Keratinocyte (primary cell): Measurements from ENCODE around the gene ARMC3. TPM values are rescaled to one million over a fixed set of nuclear protein-coding genes. Genes with fewer than 3 reads are reported as not detected.

ENCODE experiments used
- DNase-seq: peaks from one replicate; pipeline ENCODE4 v3.0.0-alpha.2; 2011; ENCODE audit warnings: low read depth, missing footprints, low spot score
- FAIRE-seq: peaks from 2 replicates; lab custom pipeline; 2011; peaks lifted over from hg19 to GRCh38; lab: Jason Lieb, UNC
- H2AFZ ChIP-seq: 2 replicates; pipeline ENCODE4 v1.6.0; 2012; ENCODE audit warnings: low read length, control low read depth, inconsistent platforms; ENCODE audit not compliant: control insufficient read depth
- H3K27ac ChIP-seq: 2 replicates; pipeline ENCODE4 v1.5.1; 2011; ENCODE audit warnings: low read length; ENCODE audit not compliant: control insufficient read depth, insufficient read depth
- H3K27me3 ChIP-seq: 3 replicates; pipeline ENCODE4 v1.6.0; 2011; ENCODE audit warnings: low read length; ENCODE audit not compliant: control insufficient read depth, insufficient read depth; ENCODE audit errors: extremely low read depth
- H3K36me3 ChIP-seq, 2 experiments: 2 replicates in 1 of 2; 3 replicates in 1 of 2; pipeline ENCODE4 v1.5.1; 2011; ENCODE audit warnings: low read length in 2 of 2, mild to moderate bottlenecking in 1 of 2; ENCODE audit not compliant: control insufficient read depth in 2 of 2, insufficient read depth in 2 of 2; ENCODE audit errors: extremely low read depth in 1 of 2
- H3K4me1 ChIP-seq: 3 replicates; pipeline ENCODE4 v1.5.1; 2011; ENCODE audit warnings: low read length; ENCODE audit not compliant: control insufficient read depth, insufficient read depth; ENCODE audit errors: extremely low read depth
- H3K4me2 ChIP-seq: 3 replicates; pipeline ENCODE4 v1.6.0; 2011; ENCODE audit warnings: low read depth, low read length; ENCODE audit not compliant: control insufficient read depth, insufficient read depth; ENCODE audit errors: extremely low read depth
- H3K4me3 ChIP-seq, 3 experiments: fragments of 200-600 bp in 1 of 3; sonication (generic) in 1 of 3; 2 replicates in 2 of 3; 3 replicates in 1 of 3; pipeline ENCODE4 v1.5.1; 2011 to 2016; ENCODE audit warnings: low read length in 3 of 3, mild to moderate bottlenecking in 3 of 3, control low read depth in 2 of 3, inconsistent platforms in 1 of 3, low read depth in 1 of 3, mixed read lengths in 1 of 3, mixed run types in 1 of 3, moderate library complexity in 1 of 3; ENCODE audit not compliant: control insufficient read depth in 2 of 3, insufficient read depth in 2 of 3; ENCODE audit errors: extremely low read depth in 1 of 3
- H3K79me2 ChIP-seq: 2 replicates; pipeline ENCODE4 v1.6.0; 2012; ENCODE audit warnings: low read length; ENCODE audit not compliant: control insufficient read depth, insufficient read depth
- H3K9ac ChIP-seq: 3 replicates; pipeline ENCODE4 v1.6.0; 2011; ENCODE audit warnings: low read length; ENCODE audit not compliant: control insufficient read depth, insufficient read depth; ENCODE audit errors: extremely low read depth
- H3K9me1 ChIP-seq: 3 replicates; pipeline ENCODE4 v1.6.0; 2011; ENCODE audit warnings: low read length; ENCODE audit not compliant: control insufficient read depth, insufficient read depth; ENCODE audit errors: extremely low read depth
- H3K9me3 ChIP-seq: 2 replicates; pipeline ENCODE4 v1.5.1; 2012; ENCODE audit warnings: low read depth, low read length; ENCODE audit not compliant: control insufficient read depth
- H4K20me1 ChIP-seq: 3 replicates; pipeline ENCODE4 v1.6.0; 2011; ENCODE audit warnings: low read length; ENCODE audit not compliant: control insufficient read depth, insufficient read depth; ENCODE audit errors: extremely low read depth
- CTCF ChIP-seq, 3 experiments: IDR thresholded peaks in 1 of 3; conservative IDR thresholded peaks in 1 of 3; optimal IDR thresholded peaks in 1 of 3; 2 replicates in 2 of 3; 3 replicates in 1 of 3; pipeline versions ENCODE3 to v1.5.1; 2011; ENCODE audit warnings: low read length in 3 of 3, mild to moderate bottlenecking in 3 of 3, moderate library complexity in 2 of 3, control low read depth in 1 of 3, inconsistent platforms in 1 of 3; ENCODE audit not compliant: insufficient read depth in 2 of 3; ENCODE audit errors: extremely low read depth in 1 of 3
- EZH2 ChIP-seq: IDR thresholded peaks from one replicate; pipeline ENCODE4 v1.6.1; 2012; ENCODE audit warnings: inconsistent platforms, mild to moderate bottlenecking, low read length, moderate library complexity
- dilution Hi-C: fragments of 300-500 bp; cut with MboI; formaldehyde crosslinking; loops from one replicate; pipeline ENCODE4 v1.7.0; 2020; ENCODE audit warnings: low sequenced_read_pairs; ENCODE audit not compliant: extremely low pct_ligation_motif_present
- polyA plus RNA-seq, 5 experiments: library from polyadenylated mRNA; depleted of rRNA in 3 of 5; stranded (reverse) in 3 of 5; stranded (forward) in 1 of 5; unstranded in 1 of 5; fragments of >200 nt; gene quantifications; 1 replicate in 1 of 5; 2 replicates in 3 of 5; 3 replicates in 1 of 5; pipeline versions ENCODE4 v1.2.1 to v1.2.3, GENCODE V29; 2011 to 2012; ENCODE audit warnings: missing spikeins in 2 of 5, low read depth in 1 of 5, low replicate concordance in 1 of 5

ARMC3 gene
- polyA plus RNA-seq, 1 donor (not counting 4 experiments of a cell fraction or from before 2014, with no cell fraction given), result not detected

- Histone ChIP-seq H3K9me1 (no peaks in the 10 kb centered on the region), H3K27ac (no peak overlapping the region), H3K79me2 (no peaks in the 10 kb centered on the region), H3K9me3 (no peaks in the 10 kb centered on the region), H4K20me1 (no peaks in the 10 kb centered on the region), H2AFZ (no peak overlapping the region), H3K9ac (no peak overlapping the region), H3K4me3 (no peak overlapping the region), H3K36me3 (no peaks in the 10 kb centered on the region), H3K4me1 (no peaks in the 10 kb centered on the region), H3K4me2 (no peak overlapping the region), H3K27me3 (peaks cover 9% of the 10 kb centered on the region)
- dilution Hi-C loops, result no loop called here
- no peak for FAIRE-seq
- no peak for TF ChIP-seq EZH2
- DNase-seq, result no peak
Measured at GRCh38 chr10:23034790-23035189, 106.9 kb downstream of the ARMC3 start.

- Histone ChIP-seq H3K27me3 (peaks cover 13% of the 10 kb centered on the region), H2AFZ (no peak overlapping the region), H3K9ac (no peak overlapping the region), H3K27ac (no peak overlapping the region), H3K9me3 (no peaks in the 10 kb centered on the region), H3K4me2 (no peak overlapping the region), H3K4me1 (no peaks in the 10 kb centered on the region), H3K9me1 (no peaks in the 10 kb centered on the region), H3K4me3 (no peak overlapping the region), H3K79me2 (no peaks in the 10 kb centered on the region), H4K20me1 (no peaks in the 10 kb centered on the region), H3K36me3 (no peaks in the 10 kb centered on the region)
- dilution Hi-C loops, result no loop called here
- no peak for FAIRE-seq
- DNase-seq, result no peak
- TF ChIP-seq EZH2 (no peak), CTCF (optimal IDR thresholded peaks at IDR 0.05 in 1 of 3, IDR thresholded peaks at IDR 0.05 in 1 of 3, conservative IDR thresholded peaks at IDR 0.05 in 1 of 3; ENCODE audit: extremely low read depth in 1 of 3, insufficient read depth in 2 of 3, low read length in 3 of 3) (peak; percentile 43 to 68 (median 43))
Measured at GRCh38 chr10:23035569-23035968, 107.7 kb downstream of the ARMC3 start.

GRCh38 chr10:23037152-23037551 lies 109.3 kb downstream of the ARMC3 start:
- dilution Hi-C loops, result no loop called here
- Histone ChIP-seq H3K9ac (no peak overlapping the region), H3K9me1 (no peaks in the 10 kb centered on the region), H3K4me3 (no peak overlapping the region), H3K4me2 (no peak overlapping the region), H3K27me3 (peaks cover 5% of the 10 kb centered on the region), H3K36me3 (no peaks in the 10 kb centered on the region), H3K79me2 (no peaks in the 10 kb centered on the region), H3K27ac (no peak overlapping the region), H4K20me1 (no peaks in the 10 kb centered on the region), H2AFZ (no peak overlapping the region), H3K9me3 (no peaks in the 10 kb centered on the region), H3K4me1 (no peaks in the 10 kb centered on the region)
- TF ChIP-seq EZH2, result no peak
- no peak for TF ChIP-seq CTCF (optimal IDR thresholded peaks at IDR 0.05 in 1 of 3, IDR thresholded peaks at IDR 0.05 in 1 of 3, conservative IDR thresholded peaks at IDR 0.05 in 1 of 3; ENCODE audit: extremely low read depth in 1 of 3, insufficient read depth in 2 of 3, low read length in 3 of 3)
- FAIRE-seq (no peak), DNase-seq (no peak)
